GM21526 (cell line): ENCODE results near the gene APOL2.
"Not testable (repeated sequence)": the region's sequence is repeated elsewhere in the genome, so short reads cannot be mapped to it uniquely, and the experiment has no call there.

ENCODE experiments used
- ATAC-seq: cut with Tn5 transposase; IDR thresholded peaks from one replicate; pipeline ENCODE4 v1.9.1; 2021; ENCODE audit warnings: moderate library complexity; ENCODE audit not compliant: unreplicated experiment, low FRiP score

APOL2 gene

GRCh38 chr22:36201630-36202319 lies 37.6 kb downstream of the APOL2 start, which contains the start of gene APOL4:
Gene APOL4 (minus strand): TSS chr22:36201809. CDS start chr22:36201734, 75 bp downstream.
- no peak for ATAC-seq

- ATAC-seq = not testable (repeated sequence)
Observed at GRCh38 chr22:36201025-36201424, 38.3 kb downstream of the APOL2 start.

- no peak for ATAC-seq
Observed at GRCh38 chr22:36199001-36199551, 40.3 kb downstream of the APOL2 start.

GRCh38 chr22:36198536-36198935 lies 40.8 kb downstream of the APOL2 start:
- no peak for ATAC-seq

GRCh38 chr22:36197514-36198146 lies 41.7 kb downstream of the APOL2 start:
- no peak for ATAC-seq

GRCh38 chr22:36197065-36197440 lies 42.3 kb downstream of the APOL2 start:
- ATAC-seq = no peak

GRCh38 chr22:36196254-36197064 lies 42.9 kb downstream of the APOL2 start:
- ATAC-seq = no peak

GRCh38 chr22:36194971-36195370 lies 44.4 kb downstream of the APOL2 start:
- ATAC-seq = no peak

- ATAC-seq = no peak
Observed at GRCh38 chr22:36194385-36194784, 44.9 kb downstream of the APOL2 start.

GRCh38 chr22:36193577-36193976 lies 45.8 kb downstream of the APOL2 start:
- no peak for ATAC-seq

GRCh38 chr22:36193171-36193570 lies 46.2 kb downstream of the APOL2 start:
- no peak for ATAC-seq

GRCh38 chr22:36192542-36192941 lies 46.8 kb downstream of the APOL2 start:
- ATAC-seq = no peak

GRCh38 chr22:36191106-36191836 lies 48.1 kb downstream of the APOL2 start:
- no peak for ATAC-seq

GRCh38 chr22:36187862-36188261 lies 51.5 kb downstream of the APOL2 start:
- not testable (repeated sequence) for ATAC-seq

GRCh38 chr22:36185828-36186624 lies 53.3 kb downstream of the APOL2 start:
- no peak for ATAC-seq

GRCh38 chr22:36184433-36185025 lies 54.8 kb downstream of the APOL2 start:
- ATAC-seq = no peak

GRCh38 chr22:36183446-36183845 lies 55.9 kb downstream of the APOL2 start:
- no peak for ATAC-seq

- no peak for ATAC-seq
Observed at GRCh38 chr22:36182857-36183256, 56.5 kb downstream of the APOL2 start.

GRCh38 chr22:36182056-36182455 lies 57.3 kb downstream of the APOL2 start:
- no peak for ATAC-seq
